Uterus (tissue), 4 donors: ENCODE results near the gene TRAFD1. TPM values are rescaled to one million over a fixed set of nuclear protein-coding genes. Genes with fewer than 3 reads are reported as not detected.

Experiments
- DNase-seq, 2 donors: peaks; one replicate each; pipeline ENCODE4 v3.0.0-alpha.2; 2019 to 2020
- H3K27ac ChIP-seq, 2 donors: fragments of 200-600 bp; sonication (generic); 1 replicate in 1 of 2; 2 replicates in 1 of 2; pipeline ENCODE4 v1.5.1; 2016 to 2018
- H3K27me3 ChIP-seq, 2 donors: fragments of 200-600 bp; sonication (generic); one replicate each; pipeline ENCODE4 v1.5.1; 2018 to 2019; ENCODE audit warnings: control low read depth in 1 of 2
- H3K36me3 ChIP-seq, 2 donors: fragments of 200-600 bp; sonication (generic); one replicate each; pipeline ENCODE4 v1.5.1; 2019; ENCODE audit warnings: control low read depth in 1 of 2
- H3K4me1 ChIP-seq, 2 donors: fragments of 200-600 bp; sonication (generic); one replicate each; pipeline ENCODE4 v1.5.1; 2018 to 2019; ENCODE audit warnings: control low read depth in 1 of 2
- H3K4me3 ChIP-seq, 2 donors: fragments of 200-600 bp; sonication (generic); 1 replicate in 1 of 2; 2 replicates in 1 of 2; pipeline ENCODE4 v1.5.1; 2018 to 2019; ENCODE audit warnings: mild to moderate bottlenecking in 1 of 2
- H3K9me3 ChIP-seq, 2 donors: fragments of 200-600 bp; sonication (generic); one replicate each; pipeline ENCODE4 v1.5.1; 2019; ENCODE audit warnings: control low read depth in 1 of 2
- CTCF ChIP-seq, 4 experiments: fragments of 200-600 bp in 2 of 4; fragments of 450-650 bp in 2 of 4; sonication (generic) in 2 of 4; IDR thresholded peaks; one replicate each; pipeline ENCODE4 v1.5.1; 2016 to 2019; ENCODE audit warnings: antibody characterized with exemption in 4 of 4, mild to moderate bottlenecking in 2 of 4, moderate library complexity in 1 of 4
- POLR2A ChIP-seq, 2 donors: fragments of 450-650 bp; IDR thresholded peaks; one replicate each; pipeline ENCODE4 v1.6.1; 2016; ENCODE audit warnings: antibody characterized with exemption in 2 of 2, mild to moderate bottlenecking in 1 of 2, moderate library complexity in 1 of 2
- intact Hi-C: fragments of 100-400 bp; cut with DNase I; formaldehyde crosslinking; loops from one replicate; pipeline ENCODE4 v1.15.1; 2023; ENCODE audit warnings: low total_unique reads
- total RNA-seq, 4 donors: library from RNA; depleted of rRNA in 3 of 4; stranded (reverse); fragments of >200 nt in 3 of 4; gene quantifications; one replicate each; pipeline versions ENCODE4 v1.1.0 to v1.2.4, GENCODE V29; 2014 to 2023
- donor health status: DM: yes; HTN: yes; CAD: no.

TRAFD1 gene
- total RNA-seq, 4 donors from 2014 or later, result 29.1 to 51.6 (median 34.4) TPM

DNA sequence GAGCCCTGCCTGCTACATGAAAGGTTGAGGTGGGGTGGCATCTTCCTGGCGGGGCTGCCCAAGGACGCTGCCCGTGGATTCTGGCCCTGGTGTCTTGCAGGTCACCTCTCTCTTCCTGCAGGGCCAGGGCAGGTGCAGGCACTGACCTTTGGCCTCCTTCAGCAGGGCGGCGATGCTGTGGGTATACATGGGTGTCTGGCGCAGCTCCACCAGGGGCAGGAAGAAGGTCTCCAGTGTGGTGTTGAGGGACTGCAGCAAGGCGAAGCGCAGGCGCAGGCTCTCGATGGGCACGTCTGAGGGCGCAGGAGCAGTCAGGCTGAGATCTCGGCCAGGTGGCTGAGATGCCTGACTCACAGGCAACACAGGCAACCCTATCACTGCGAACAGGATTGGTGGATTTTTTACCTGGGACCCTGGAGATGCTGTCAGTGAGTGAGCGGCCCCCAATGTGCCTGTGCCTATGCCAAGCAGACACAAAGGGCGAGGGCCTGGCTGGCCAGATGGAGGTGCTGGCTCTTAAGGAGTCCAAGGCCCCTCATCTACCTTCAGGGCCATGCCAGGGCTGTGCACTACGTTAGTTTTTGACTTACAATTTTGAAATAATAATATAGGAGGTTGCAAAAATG lies 45.7 kb downstream of the TRAFD1 start:
- H3K4me1 ChIP-seq, result no peaks in the 10 kb centered on the region
- no peaks in the 10 kb centered on the region for H3K27me3 ChIP-seq
- no peaks in the 10 kb centered on the region for H3K9me3 ChIP-seq
- H3K36me3 ChIP-seq, result no peaks in the 10 kb centered on the region
- H3K4me3 ChIP-seq, result no peak overlapping the region
- no peak for DNase-seq
- TF ChIP-seq CTCF (IDR thresholded peaks at IDR 0.05) (no peak), POLR2A (IDR thresholded peaks at IDR 0.05) (no peak)
- H3K27ac ChIP-seq, result no peak overlapping the region
- intact Hi-C loops, result no loop called here

GRCh38 chr12:112172556-112173324 lies 47.4 kb downstream of the TRAFD1 start:
- intact Hi-C loops, result no loop called here
- no peaks in the 10 kb centered on the region for H3K27me3 ChIP-seq
- H3K9me3 ChIP-seq, result no peaks in the 10 kb centered on the region
- no peak overlapping the region for H3K4me3 ChIP-seq
- H3K4me1 ChIP-seq, result no peaks in the 10 kb centered on the region
- H3K36me3 ChIP-seq, result no peaks in the 10 kb centered on the region
- no peak for TF ChIP-seq CTCF (IDR thresholded peaks at IDR 0.05)
- TF ChIP-seq POLR2A (IDR thresholded peaks at IDR 0.05), result no peak
- DNase-seq, result no peak
- no peak overlapping the region for H3K27ac ChIP-seq

- no peaks in the 10 kb centered on the region for H3K36me3 ChIP-seq
- H3K27me3 ChIP-seq, result no peaks in the 10 kb centered on the region
- no peak overlapping the region for H3K4me3 ChIP-seq
- no peak for DNase-seq
- H3K27ac ChIP-seq, result no peak overlapping the region
- H3K9me3 ChIP-seq, result no peaks in the 10 kb centered on the region
- no peaks in the 10 kb centered on the region for H3K4me1 ChIP-seq
- no peak for TF ChIP-seq CTCF (IDR thresholded peaks at IDR 0.05)
- TF ChIP-seq POLR2A (IDR thresholded peaks at IDR 0.05), result no peak
- intact Hi-C loops, result no loop called here
Measured at GRCh38 chr12:112175361-112176155, 50.2 kb downstream of the TRAFD1 start.

- Histone ChIP-seq H3K4me3 (no peak overlapping the region), H3K9me3 (no peaks in the 10 kb centered on the region), H3K36me3 (no peaks in the 10 kb centered on the region), H3K4me1 (no peaks in the 10 kb centered on the region), H3K27ac (no peak overlapping the region), H3K27me3 (no peaks in the 10 kb centered on the region)
- DNase-seq, result no peak
- no peak for TF ChIP-seq CTCF (IDR thresholded peaks at IDR 0.05)
- no peak for TF ChIP-seq POLR2A (IDR thresholded peaks at IDR 0.05)
- intact Hi-C loops, result no loop called here
Measured at GRCh38 chr12:112176321-112177010, 51.1 kb downstream of the TRAFD1 start.
